Fibroblast of mammary gland (primary cell): ENCODE data around the gene OSMR.

Source experiments
- DNase-seq: peaks from one replicate; pipeline ENCODE4 v3.0.0-alpha.2; 2010; ENCODE audit warnings: low read depth
- H3K4me3 ChIP-seq: 2 replicates; pipeline ENCODE4 v1.5.1; 2011; ENCODE audit warnings: low read depth, mild to moderate bottlenecking, low read length, moderate library complexity; ENCODE audit not compliant: control insufficient read depth
- TF ChIP-seq, protein P1 (sequence below): conservative IDR thresholded peaks from 2 replicates; pipeline ENCODE4 v1.5.1; 2011; ENCODE audit warnings: low read depth, low read length, inconsistent platforms; ENCODE audit not compliant: control insufficient read depth, insufficient read depth

The OSMR gene

DNA sequence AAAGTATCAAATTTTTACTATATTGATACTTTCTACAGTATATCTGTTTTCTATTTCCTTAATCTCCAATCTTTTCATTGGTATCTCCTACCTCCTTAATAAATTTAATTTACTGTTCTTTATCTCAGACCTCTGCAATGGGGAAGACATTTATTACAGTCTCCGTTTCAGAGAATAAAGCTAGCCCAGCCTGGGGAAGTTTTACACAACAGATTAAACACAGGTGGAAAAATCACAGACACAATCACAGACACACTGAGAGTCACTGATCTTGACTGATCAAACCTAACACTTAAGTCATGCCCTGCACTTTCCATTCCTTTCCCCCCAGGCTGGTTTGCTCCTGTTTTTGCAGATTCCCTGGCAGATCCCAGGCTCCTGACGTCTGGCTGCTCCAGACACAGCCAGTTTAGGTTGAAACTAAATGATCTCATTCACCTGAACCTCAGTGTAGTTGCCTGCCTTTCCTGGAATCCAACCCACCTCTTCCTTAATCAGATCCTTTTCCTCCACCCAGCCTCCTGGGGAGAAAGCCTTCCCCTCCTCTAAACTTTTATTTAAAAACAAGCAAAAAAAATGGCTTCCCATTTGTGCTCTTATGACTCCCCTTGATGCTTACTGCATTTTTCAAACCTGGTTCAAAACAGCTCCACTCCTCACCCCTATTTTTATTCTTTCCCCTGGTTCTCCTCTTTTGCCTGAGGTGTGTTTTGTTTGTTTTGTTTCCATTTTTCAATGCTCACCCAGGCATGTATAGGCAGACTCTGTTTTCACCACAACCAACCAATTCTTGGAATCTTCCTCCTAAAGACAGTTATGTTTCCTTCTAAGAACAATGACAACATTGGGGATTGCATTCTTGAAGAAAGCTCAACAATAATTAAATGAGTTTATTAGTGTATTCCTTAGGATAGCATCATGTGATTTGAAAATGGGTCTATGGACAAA is 29.5 kb upstream of the OSMR start:
- TF ChIP-seq, protein P1, sequence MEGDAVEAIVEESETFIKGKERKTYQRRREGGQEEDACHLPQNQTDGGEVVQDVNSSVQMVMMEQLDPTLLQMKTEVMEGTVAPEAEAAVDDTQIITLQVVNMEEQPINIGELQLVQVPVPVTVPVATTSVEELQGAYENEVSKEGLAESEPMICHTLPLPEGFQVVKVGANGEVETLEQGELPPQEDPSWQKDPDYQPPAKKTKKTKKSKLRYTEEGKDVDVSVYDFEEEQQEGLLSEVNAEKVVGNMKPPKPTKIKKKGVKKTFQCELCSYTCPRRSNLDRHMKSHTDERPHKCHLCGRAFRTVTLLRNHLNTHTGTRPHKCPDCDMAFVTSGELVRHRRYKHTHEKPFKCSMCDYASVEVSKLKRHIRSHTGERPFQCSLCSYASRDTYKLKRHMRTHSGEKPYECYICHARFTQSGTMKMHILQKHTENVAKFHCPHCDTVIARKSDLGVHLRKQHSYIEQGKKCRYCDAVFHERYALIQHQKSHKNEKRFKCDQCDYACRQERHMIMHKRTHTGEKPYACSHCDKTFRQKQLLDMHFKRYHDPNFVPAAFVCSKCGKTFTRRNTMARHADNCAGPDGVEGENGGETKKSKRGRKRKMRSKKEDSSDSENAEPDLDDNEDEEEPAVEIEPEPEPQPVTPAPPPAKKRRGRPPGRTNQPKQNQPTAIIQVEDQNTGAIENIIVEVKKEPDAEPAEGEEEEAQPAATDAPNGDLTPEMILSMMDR = no peak
- no peak overlapping the region for H3K4me3 ChIP-seq
- DNase-seq = no peak

DNA sequence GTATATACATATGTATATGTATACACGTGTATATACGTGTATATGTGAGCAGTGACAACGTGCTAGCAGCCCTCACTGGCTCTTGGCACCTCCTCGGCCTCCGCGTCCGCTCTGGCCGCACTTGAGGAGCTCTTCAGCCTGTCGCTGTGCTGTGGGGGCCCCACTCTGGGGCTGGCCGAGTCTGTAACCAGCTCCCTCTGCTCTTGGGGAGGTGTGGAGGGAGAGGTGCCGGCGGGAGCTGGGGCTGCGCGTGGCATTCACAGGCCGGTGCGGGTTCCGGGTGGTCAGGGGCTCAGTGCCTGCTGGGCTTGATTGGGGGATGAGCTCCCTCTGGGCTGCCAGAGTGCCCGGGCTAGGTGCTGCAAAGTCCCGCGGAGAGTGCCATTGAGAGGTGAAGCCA is 24.1 kb upstream of the OSMR start:
- H3K4me3 ChIP-seq = no peak overlapping the region
- DNase-seq = no peak
- TF ChIP-seq, protein P1 = no peak

DNA sequence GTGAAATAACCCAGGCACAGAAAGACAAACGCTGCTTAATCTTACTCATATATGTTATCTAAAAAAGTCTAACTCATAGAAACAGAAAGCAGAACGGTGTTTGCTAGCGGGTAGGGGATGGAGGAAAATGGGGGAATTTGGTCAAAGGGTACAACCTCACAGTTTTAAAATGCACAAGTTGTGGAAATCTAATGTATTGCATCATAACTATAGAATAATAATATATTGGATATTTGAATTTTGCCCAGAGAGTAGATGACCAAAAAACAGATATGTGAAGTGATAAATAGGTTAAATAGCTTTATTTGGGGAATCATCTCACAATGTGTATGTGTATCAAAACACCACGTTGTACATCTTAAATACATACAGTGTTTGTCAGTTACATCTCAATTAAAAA is 22.3 kb upstream of the OSMR start:
- TF ChIP-seq, protein P1 = no peak
- no peak overlapping the region for H3K4me3 ChIP-seq
- no peak for DNase-seq

DNA sequence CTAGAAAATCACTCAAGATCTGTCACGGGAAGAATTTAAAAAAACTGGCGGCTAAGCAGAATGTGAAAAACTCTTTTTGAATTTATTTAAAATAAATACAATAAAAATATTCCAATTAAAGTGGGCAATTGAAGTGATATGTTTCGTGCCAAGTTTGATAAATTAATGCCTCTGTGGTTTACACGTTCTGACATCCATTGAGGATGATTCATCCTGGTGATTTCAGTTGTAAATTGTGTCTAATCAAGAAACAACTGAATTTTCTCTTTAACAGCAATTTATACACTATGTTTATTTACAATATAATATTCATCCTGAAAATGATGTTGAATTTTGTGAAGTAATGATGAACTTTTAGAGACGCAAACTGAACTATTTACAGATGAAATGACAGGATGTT is 21.0 kb upstream of the OSMR start:
- TF ChIP-seq, protein P1 = no peak
- no peak for DNase-seq
- no peak overlapping the region for H3K4me3 ChIP-seq

DNA sequence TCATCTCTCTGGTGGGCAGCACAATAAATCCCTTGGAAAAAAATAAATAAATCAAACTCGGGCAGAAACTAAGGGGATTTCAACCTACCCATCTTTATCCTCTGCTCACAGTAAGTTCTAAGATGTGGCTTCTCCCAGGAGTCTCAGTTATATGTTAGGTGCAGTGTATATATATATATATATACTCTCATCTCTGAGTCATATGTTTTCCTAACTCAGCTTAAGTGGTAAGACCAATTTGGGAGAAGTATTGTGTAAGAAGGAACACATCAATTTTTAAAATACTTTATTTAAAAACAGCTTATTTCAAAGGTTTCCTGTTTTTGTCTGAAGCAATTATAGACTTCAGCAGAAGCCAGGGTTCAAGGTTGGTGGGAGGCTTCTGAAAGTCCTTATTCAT is 20.3 kb upstream of the OSMR start:
- TF ChIP-seq, protein P1 = no peak
- H3K4me3 ChIP-seq = no peak overlapping the region
- peak; percentile 57 for DNase-seq

DNA sequence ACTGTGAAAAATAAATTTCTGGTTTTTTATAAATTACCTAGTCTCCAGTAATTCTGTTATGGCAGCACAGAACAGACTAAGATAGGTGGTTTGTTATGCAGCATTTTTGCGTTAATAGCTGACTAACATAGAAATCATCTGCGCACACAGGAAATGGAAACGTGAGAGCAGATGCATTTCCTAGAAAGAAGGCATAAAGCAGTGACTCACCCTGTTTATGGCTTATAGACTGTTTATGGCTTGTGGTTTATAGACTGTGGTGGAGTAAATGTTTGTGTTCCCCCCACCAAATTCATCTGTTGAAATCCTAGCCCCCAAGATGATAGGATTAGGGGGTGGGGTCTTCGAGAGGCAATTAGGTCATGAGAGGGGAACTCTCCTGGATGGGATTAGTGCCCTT is 18.3 kb upstream of the OSMR start:
- peak; percentile 90 for DNase-seq
- H3K4me3 ChIP-seq = no peak overlapping the region
- TF ChIP-seq, protein P1 = no peak

DNA sequence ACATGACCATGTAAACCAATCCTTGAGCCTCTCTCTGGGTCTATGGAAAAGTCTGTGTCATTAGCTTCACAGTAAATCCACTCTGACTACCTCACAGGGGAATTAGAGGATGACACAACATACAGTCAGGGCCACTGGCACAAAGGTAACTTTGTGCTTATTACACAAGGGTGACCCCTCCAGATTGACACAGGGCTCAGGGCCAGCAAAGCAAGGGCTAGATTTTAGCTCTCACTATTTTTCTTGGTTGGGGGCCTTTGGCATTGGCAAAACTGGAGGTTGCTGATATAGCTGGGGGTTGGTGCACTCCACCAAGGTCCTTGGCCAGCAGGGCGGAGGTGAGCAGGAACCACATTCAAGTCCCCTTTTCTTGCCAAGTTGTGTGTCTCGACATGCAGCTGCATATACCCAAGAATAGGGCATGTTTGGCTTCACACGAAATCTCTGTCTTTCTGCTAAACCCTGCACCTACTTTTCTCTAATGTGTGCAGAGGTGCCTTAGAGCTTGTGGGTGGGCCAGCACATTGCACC is 15.2 kb upstream of the OSMR start:
- TF ChIP-seq, protein P1 = no peak
- H3K4me3 ChIP-seq = no peak overlapping the region
- peak; percentile 80 for DNase-seq
